Kidney epithelial cell (primary cell): ENCODE data around the gene NME2. TPM values are rescaled to one million over a fixed set of nuclear protein-coding genes. Genes with fewer than 3 reads are reported as not detected.

ENCODE experiments used
- DNase-seq: peaks from one replicate; pipeline ENCODE4 v3.0.0-alpha.2; 2010; ENCODE audit warnings: low read depth
- H3K27me3 ChIP-seq: 2 replicates; pipeline ENCODE4 v1.6.0; 2011; ENCODE audit warnings: low read length; ENCODE audit not compliant: control insufficient read depth, insufficient read depth
- H3K36me3 ChIP-seq: 2 replicates; pipeline ENCODE4 v1.5.1; 2011; ENCODE audit warnings: low read length; ENCODE audit not compliant: control insufficient read depth, insufficient read depth
- H3K4me3 ChIP-seq: 2 replicates; pipeline ENCODE4 v1.5.1; 2011; ENCODE audit warnings: low read depth, mild to moderate bottlenecking, control low read depth, low read length
- CTCF ChIP-seq: IDR thresholded peaks from 2 replicates; pipeline ENCODE4 v1.5.1; 2011; ENCODE audit warnings: mild to moderate bottlenecking, moderate library complexity, low read length, control low read depth, inconsistent platforms; ENCODE audit not compliant: insufficient read depth, poor library complexity, severe bottlenecking
- total RNA-seq: library from RNA; depleted of rRNA; stranded (reverse); fragments of >200 nt; gene quantifications from 2 replicates; pipeline ENCODE4 v1.2.3, GENCODE V29; 2015

NME2 gene
- total RNA-seq, 1 donor from 2014 or later: 1,016 TPM

GRCh38 chr17:51200846-51201245, 34.6 kb downstream of the NME2 start:
- H3K36me3 ChIP-seq: peaks cover 2% of the 10 kb centered on the region
- no peak overlapping the region for H3K4me3 ChIP-seq
- no peak for DNase-seq
- H3K27me3 ChIP-seq: no peaks in the 10 kb centered on the region
- TF ChIP-seq CTCF: no peak

- Histone ChIP-seq H3K4me3 (no peak overlapping the region), H3K27me3 (no peaks in the 10 kb centered on the region), H3K36me3 (no peaks in the 10 kb centered on the region)
- TF ChIP-seq CTCF: no peak
- no peak for DNase-seq
Measured at GRCh38 chr17:51203838-51204237, 37.6 kb downstream of the NME2 start.

- no peaks in the 10 kb centered on the region for H3K36me3 ChIP-seq
- no peak overlapping the region for H3K4me3 ChIP-seq
- TF ChIP-seq CTCF: no peak
- H3K27me3 ChIP-seq: no peaks in the 10 kb centered on the region
- no peak for DNase-seq
Measured at GRCh38 chr17:51214920-51215319, 48.7 kb downstream of the NME2 start.

GRCh38 chr17:51217946-51218345, 51.7 kb downstream of the NME2 start:
- no peak overlapping the region for H3K4me3 ChIP-seq
- no peaks in the 10 kb centered on the region for H3K27me3 ChIP-seq
- no peak for TF ChIP-seq CTCF
- no peaks in the 10 kb centered on the region for H3K36me3 ChIP-seq
- no peak for DNase-seq

GRCh38 chr17:51221322-51221721, 55.1 kb downstream of the NME2 start:
- no peaks in the 10 kb centered on the region for H3K36me3 ChIP-seq
- H3K4me3 ChIP-seq: no peak overlapping the region
- DNase-seq: no peak
- H3K27me3 ChIP-seq: no peaks in the 10 kb centered on the region
- TF ChIP-seq CTCF: no peak

Other genes starting within 250 kb of the NME2 start
- 85.5 and 104 TPM in 2 replicates for gene SPAG9, start 45.5 kb upstream of the NME2 start, total RNA-seq
- gene NME1, start 12.9 kb upstream of the NME2 start, total RNA-seq: 129 and 162 TPM in 2 replicates
- 7.8 and 8.8 TPM in 2 replicates for gene MBTD1, start 93.6 kb downstream of the NME2 start, total RNA-seq
- gene UTP18, start 94.1 kb downstream of the NME2 start, total RNA-seq: 40.9 and 43.1 TPM in 2 replicates